ENCODE results near the gene TMEM209.

GRCh38 chr7:130151591-130152492, 53.4 kb downstream of the TMEM209 start:
- TF ChIP-seq SPI1 (IDR thresholded peaks at IDR 0.05; ENCODE audit: borderline replicate concordance, low read depth) (no peak), CTCF (IDR thresholded peaks at IDR 0.05; ENCODE audit: insufficient read depth, low read length) (no peak), REST (IDR thresholded peaks at IDR 0.05; ENCODE audit: insufficient replicate concordance, low read depth) (no peak), POLR2AphosphoS5 (IDR thresholded peaks at IDR 0.05; ENCODE audit: low read depth) (peak; percentile 81), GABPA (IDR thresholded peaks at IDR 0.05; ENCODE audit: low read depth) (no peak)

Data from HL-60 (cell line).